ENCODE results near the gene RPP30. TPM values are rescaled to one million over a fixed set of nuclear protein-coding genes. Genes with fewer than 3 reads are reported as not detected.
A peak's percentile ranks its signal among the peaks of the same experiment; 100 is the strongest.
"Not testable (repeated sequence)": the region's sequence is repeated elsewhere in the genome, so short reads cannot be mapped to it uniquely, and the experiment has no call there.

Gene RPP30
- total RNA-seq, 1 donor from 2014 or later, result 40.6 TPM

GRCh38 chr10:90871279-90871765 is 452 bp upstream of the RPP30 start:
- DNase-seq (ENCODE audit: low read depth, low spot score), result peak; percentile 51

GRCh38 chr10:90872648-90873020 is 860 bp downstream of the RPP30 start:
- DNase-seq (ENCODE audit: low read depth, low spot score), result no peak

GRCh38 chr10:90879062-90879461 is 7.3 kb downstream of the RPP30 start:
- no peak for DNase-seq (ENCODE audit: low read depth, low spot score)

GRCh38 chr10:90880059-90880719 is 8.4 kb downstream of the RPP30 start:
- DNase-seq (ENCODE audit: low read depth, low spot score), result not testable (repeated sequence)

- no peak for DNase-seq (ENCODE audit: low read depth, low spot score)
Measured at GRCh38 chr10:90884431-90884830, 12.7 kb downstream of the RPP30 start.

- no peak for DNase-seq (ENCODE audit: low read depth, low spot score)
Measured at GRCh38 chr10:90885176-90885575, 13.4 kb downstream of the RPP30 start.

GRCh38 chr10:90887555-90887954 is 15.8 kb downstream of the RPP30 start:
- DNase-seq (ENCODE audit: low read depth, low spot score), result no peak

- DNase-seq (ENCODE audit: low read depth, low spot score), result no peak
Measured at GRCh38 chr10:90888387-90888786, 16.6 kb downstream of the RPP30 start.

- DNase-seq (ENCODE audit: low read depth, low spot score), result no peak
Measured at GRCh38 chr10:90889636-90890035, 17.9 kb downstream of the RPP30 start.

GRCh38 chr10:90890347-90890746 is 18.6 kb downstream of the RPP30 start:
- DNase-seq (ENCODE audit: low read depth, low spot score), result no peak

GRCh38 chr10:90893190-90893589 is 21.4 kb downstream of the RPP30 start:
- DNase-seq (ENCODE audit: low read depth, low spot score), result no peak

GRCh38 chr10:90896916-90897315 is 25.1 kb downstream of the RPP30 start:
- DNase-seq (ENCODE audit: low read depth, low spot score), result not testable (repeated sequence)

- no peak for DNase-seq (ENCODE audit: low read depth, low spot score)
Measured at GRCh38 chr10:90905925-90906324, 34.2 kb downstream of the RPP30 start.

- DNase-seq (ENCODE audit: low read depth, low spot score), result no peak
Measured at GRCh38 chr10:90906596-90906995, 34.8 kb downstream of the RPP30 start.

GRCh38 chr10:90911133-90912051 is 39.6 kb downstream of the RPP30 start:
- DNase-seq (ENCODE audit: low read depth, low spot score), result peak; percentile 77

GRCh38 chr10:90912174-90912573 is 40.4 kb downstream of the RPP30 start:
- DNase-seq (ENCODE audit: low read depth, low spot score), result no peak

- no peak for DNase-seq (ENCODE audit: low read depth, low spot score)
Measured at GRCh38 chr10:90912854-90913479, 41.2 kb downstream of the RPP30 start.

GRCh38 chr10:90913774-90914420 is 42.1 kb downstream of the RPP30 start:
- DNase-seq (ENCODE audit: low read depth, low spot score), result no peak

- no peak for DNase-seq (ENCODE audit: low read depth, low spot score)
Measured at GRCh38 chr10:90914992-90915765, 43.4 kb downstream of the RPP30 start.

- no peak for DNase-seq (ENCODE audit: low read depth, low spot score)
Measured at GRCh38 chr10:90915766-90916075, 43.9 kb downstream of the RPP30 start.
